ENCODE results near the gene MRM1. TPM values are rescaled to one million over a fixed set of nuclear protein-coding genes. Genes with fewer than 3 reads are reported as not detected.

The MRM1 gene
- total RNA-seq, 1 experiment from 2014 or later = 16.5 TPM

DNA sequence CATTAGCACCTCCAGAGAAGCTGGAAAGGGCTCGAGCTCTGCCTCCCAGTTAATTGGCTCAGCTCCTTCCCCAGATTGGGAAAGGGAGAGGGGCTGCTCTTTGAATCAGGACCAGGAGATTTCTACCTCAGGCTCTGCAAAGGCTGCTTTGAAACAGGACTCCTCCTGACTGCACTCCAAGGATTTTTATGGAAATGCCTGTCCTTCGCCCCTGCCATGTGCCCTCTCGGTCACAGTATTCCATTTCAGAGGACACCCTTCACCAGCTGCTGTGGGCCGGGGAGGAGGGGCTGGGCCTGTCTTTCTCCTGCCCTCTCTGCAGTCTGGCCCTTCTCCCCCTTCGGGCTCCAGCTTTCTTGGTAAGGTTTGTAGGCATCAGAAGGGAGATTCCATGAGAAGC is 13.6 kb downstream of the MRM1 start (continued):
- TF ChIP-seq, protein P1, sequence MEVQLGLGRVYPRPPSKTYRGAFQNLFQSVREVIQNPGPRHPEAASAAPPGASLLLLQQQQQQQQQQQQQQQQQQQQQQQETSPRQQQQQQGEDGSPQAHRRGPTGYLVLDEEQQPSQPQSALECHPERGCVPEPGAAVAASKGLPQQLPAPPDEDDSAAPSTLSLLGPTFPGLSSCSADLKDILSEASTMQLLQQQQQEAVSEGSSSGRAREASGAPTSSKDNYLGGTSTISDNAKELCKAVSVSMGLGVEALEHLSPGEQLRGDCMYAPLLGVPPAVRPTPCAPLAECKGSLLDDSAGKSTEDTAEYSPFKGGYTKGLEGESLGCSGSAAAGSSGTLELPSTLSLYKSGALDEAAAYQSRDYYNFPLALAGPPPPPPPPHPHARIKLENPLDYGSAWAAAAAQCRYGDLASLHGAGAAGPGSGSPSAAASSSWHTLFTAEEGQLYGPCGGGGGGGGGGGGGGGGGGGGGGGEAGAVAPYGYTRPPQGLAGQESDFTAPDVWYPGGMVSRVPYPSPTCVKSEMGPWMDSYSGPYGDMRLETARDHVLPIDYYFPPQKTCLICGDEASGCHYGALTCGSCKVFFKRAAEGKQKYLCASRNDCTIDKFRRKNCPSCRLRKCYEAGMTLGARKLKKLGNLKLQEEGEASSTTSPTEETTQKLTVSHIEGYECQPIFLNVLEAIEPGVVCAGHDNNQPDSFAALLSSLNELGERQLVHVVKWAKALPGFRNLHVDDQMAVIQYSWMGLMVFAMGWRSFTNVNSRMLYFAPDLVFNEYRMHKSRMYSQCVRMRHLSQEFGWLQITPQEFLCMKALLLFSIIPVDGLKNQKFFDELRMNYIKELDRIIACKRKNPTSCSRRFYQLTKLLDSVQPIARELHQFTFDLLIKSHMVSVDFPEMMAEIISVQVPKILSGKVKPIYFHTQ (CRISPR knock-in tag; IDR thresholded peaks at IDR 0.05) = no peak
- TF ChIP-seq, protein P2, sequence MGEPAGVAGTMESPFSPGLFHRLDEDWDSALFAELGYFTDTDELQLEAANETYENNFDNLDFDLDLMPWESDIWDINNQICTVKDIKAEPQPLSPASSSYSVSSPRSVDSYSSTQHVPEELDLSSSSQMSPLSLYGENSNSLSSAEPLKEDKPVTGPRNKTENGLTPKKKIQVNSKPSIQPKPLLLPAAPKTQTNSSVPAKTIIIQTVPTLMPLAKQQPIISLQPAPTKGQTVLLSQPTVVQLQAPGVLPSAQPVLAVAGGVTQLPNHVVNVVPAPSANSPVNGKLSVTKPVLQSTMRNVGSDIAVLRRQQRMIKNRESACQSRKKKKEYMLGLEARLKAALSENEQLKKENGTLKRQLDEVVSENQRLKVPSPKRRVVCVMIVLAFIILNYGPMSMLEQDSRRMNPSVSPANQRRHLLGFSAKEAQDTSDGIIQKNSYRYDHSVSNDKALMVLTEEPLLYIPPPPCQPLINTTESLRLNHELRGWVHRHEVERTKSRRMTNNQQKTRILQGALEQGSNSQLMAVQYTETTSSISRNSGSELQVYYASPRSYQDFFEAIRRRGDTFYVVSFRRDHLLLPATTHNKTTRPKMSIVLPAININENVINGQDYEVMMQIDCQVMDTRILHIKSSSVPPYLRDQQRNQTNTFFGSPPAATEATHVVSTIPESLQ (CRISPR knock-in tag; IDR thresholded peaks at IDR 0.05) = no peak

DNA sequence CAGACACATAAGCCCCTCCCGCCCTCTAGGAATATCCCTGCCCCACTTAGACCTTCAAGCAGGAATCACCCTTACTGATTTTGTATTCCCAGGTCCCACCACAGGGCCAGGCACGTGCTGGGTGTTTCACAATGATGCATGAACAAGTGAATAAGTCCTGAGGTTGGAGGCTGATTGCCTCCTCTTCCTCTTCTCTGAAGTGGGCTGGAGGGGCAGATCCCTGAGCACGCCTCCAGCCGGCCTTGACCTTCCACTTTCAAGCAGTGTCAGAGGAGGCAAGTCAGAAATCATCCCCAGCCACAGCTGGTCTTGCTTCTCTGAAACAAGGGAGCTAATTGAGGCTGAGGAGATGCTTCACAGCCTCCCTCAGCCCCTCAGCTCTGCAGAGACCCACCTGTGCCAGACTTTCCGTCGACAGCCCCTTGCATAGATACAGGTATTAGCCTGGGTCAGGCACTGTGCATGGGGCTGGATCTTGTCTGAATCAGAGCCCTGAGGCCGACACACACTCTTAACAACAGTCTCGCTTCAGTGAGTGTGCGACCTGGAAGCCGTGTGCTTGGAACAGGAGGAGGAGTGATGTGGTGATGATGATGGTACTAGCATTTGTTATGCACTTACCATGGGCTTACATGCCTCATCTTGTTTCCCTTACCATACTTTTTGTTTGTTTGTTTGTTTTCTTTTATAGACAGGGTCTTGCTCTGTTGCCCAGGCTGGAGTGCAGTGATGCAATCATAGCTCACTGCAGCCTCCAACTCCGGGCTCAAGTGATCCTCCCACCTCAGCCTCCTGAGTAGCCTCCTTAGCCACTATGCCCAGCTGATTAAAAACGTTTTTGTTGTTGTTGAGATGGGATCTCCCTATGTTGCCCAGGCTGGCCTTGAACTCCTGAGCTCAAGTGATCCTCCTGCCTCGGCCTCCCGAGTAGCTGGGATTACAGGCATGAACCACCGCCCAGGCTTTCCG is 15.0 kb downstream of the MRM1 start:
- no peaks in the 10 kb centered on the region; the same call in 1 of the 2 replicates for H3K27me3 Mint-ChIP-seq (ENCODE audit: low read depth)
- POLR2A ChIA-PET = no interaction called here
- ATAC-seq (no peak), DNase-seq (ENCODE audit: low spot score) (no peak)
- H3K27ac Mint-ChIP-seq = no peak overlapping the region; the same call in 1 of the 2 replicates
- peaks cover 38% of the 10 kb centered on the region for H3K4me1 Mint-ChIP-seq
- no peak for TF ChIP-seq SP1 (CRISPR knock-in tag; conservative IDR thresholded peaks at IDR 0.05)
- peak; percentile 85 for TF ChIP-seq ZNF121 (CRISPR knock-in tag; IDR thresholded peaks at IDR 0.05)
- H3K4me3 Mint-ChIP-seq = no peak overlapping the region
- peaks cover 5% of the 10 kb centered on the region; the same call in 1 of the 2 replicates for H3K36me3 Mint-ChIP-seq
- CTCF ChIA-PET = interaction anchor here (1.3 to 8.1 kb wide), 5 partner anchors 8 to 139 kb away, joined by 3 to 87 read pairs (median 6); partner anchors contain the start of gene MRM1
- H3K9me3 Mint-ChIP-seq = peaks cover 4% of the 10 kb centered on the region; the same call in 1 of the 2 replicates

DNA sequence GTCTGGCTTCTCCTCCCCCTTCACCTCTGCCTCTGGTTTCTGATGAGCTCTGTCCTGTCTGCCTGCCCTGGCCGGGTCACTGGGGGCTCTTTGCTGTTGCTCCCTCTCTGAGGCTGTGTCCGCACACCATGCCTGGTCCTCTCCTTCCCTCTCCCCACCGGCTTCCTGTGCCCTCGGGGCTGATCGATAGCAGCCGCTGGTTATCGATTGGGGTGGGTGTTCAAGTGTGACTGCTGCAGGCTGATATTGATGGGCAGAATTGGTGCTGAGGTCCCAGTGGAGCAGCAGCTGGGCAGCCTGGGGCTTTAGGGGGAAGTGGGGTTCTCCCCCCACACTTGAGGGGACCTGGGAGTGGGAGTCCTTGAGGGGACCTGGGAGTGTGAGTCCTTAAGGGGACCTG is 16.4 kb downstream of the MRM1 start:
- H3K36me3 Mint-ChIP-seq = no peaks in the 10 kb centered on the region
- peaks cover 31% of the 10 kb centered on the region for H3K4me1 Mint-ChIP-seq
- H3K27me3 Mint-ChIP-seq (ENCODE audit: low read depth) = no peaks in the 10 kb centered on the region; the same call in 1 of the 2 replicates
- no peak overlapping the region for H3K27ac Mint-ChIP-seq
- POLR2A ChIA-PET = interaction anchor here (0.7 kb wide), 1 partner anchor 17 kb away, joined by 3 read pairs; no protein-coding TSS in a partner anchor
- H3K9me3 Mint-ChIP-seq = no peaks in the 10 kb centered on the region
- TF ChIP-seq RELA (CRISPR knock-in tag; IDR thresholded peaks at IDR 0.05; ENCODE audit: borderline replicate concordance) (no peak), FOXP1 (CRISPR knock-in tag; IDR thresholded peaks at IDR 0.05; ENCODE audit: borderline replicate concordance) (no peak), ZNF219 (CRISPR knock-in tag; IDR thresholded peaks at IDR 0.05; ENCODE audit: borderline replicate concordance) (no peak), PRRX2 (CRISPR knock-in tag; IDR thresholded peaks at IDR 0.05) (no peak)
- TF ChIP-seq, protein P3, sequence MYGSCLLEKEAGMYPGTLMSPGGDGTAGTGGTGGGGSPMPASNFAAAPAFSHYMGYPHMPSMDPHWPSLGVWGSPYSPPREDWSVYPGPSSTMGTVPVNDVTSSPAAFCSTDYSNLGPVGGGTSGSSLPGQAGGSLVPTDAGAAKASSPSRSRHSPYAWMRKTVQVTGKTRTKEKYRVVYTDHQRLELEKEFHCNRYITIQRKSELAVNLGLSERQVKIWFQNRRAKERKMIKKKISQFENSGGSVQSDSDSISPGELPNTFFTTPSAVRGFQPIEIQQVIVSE (CRISPR knock-in tag; IDR thresholded peaks at IDR 0.05; ENCODE audit: borderline replicate concordance) = no peak
- TF ChIP-seq, protein P4, sequence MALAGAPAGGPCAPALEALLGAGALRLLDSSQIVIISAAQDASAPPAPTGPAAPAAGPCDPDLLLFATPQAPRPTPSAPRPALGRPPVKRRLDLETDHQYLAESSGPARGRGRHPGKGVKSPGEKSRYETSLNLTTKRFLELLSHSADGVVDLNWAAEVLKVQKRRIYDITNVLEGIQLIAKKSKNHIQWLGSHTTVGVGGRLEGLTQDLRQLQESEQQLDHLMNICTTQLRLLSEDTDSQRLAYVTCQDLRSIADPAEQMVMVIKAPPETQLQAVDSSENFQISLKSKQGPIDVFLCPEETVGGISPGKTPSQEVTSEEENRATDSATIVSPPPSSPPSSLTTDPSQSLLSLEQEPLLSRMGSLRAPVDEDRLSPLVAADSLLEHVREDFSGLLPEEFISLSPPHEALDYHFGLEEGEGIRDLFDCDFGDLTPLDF (CRISPR knock-in tag; IDR thresholded peaks at IDR 0.05) = no peak
- CTCF ChIA-PET = interaction anchor here (0.8 to 8.1 kb wide), 6 partner anchors 8 to 25 kb away, joined by 3 to 87 read pairs (median 6); partner anchors contain the start of gene MRM1
- DNase-seq (ENCODE audit: low spot score) = no peak
- ATAC-seq = no peak
- H3K4me3 Mint-ChIP-seq = no peak overlapping the region

DNA sequence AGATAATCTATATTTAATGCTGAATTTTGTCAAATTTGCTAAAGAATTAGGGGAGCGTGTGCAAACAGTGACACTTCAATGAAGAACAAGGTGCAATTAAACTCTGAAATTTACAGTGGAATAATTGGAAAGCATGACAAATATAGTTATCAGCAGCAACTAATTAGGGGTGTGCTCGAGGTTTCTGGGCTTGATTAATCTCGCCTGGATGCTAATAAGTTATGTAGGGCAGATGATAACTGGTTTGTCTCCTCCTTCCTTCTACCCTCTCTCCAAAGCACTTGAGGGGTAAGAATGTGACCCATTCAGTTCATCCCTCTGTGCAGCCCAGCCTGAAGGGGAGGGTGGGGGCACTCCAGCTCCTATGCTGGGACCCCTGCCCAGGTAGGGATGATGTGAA is 21.9 kb downstream of the MRM1 start:
- ATAC-seq (no peak), DNase-seq (ENCODE audit: low spot score) (no peak)
- no peak overlapping the region for H3K27ac Mint-ChIP-seq
- no peaks in the 10 kb centered on the region for H3K36me3 Mint-ChIP-seq
- CTCF ChIA-PET = interaction anchor here (0.6 kb wide), 1 partner anchor 20 kb away, joined by 3 read pairs; no protein-coding TSS in a partner anchor
- peaks cover 12% of the 10 kb centered on the region for H3K4me1 Mint-ChIP-seq
- H3K4me3 Mint-ChIP-seq = no peak overlapping the region
- H3K27me3 Mint-ChIP-seq (ENCODE audit: low read depth) = no peaks in the 10 kb centered on the region; the same call in none of the 2 replicates
- no peaks in the 10 kb centered on the region for H3K9me3 Mint-ChIP-seq
- POLR2A ChIA-PET = no interaction called here
- TF ChIP-seq ZNF423 (CRISPR knock-in tag; IDR thresholded peaks at IDR 0.05) (no peak), SMAD3 (CRISPR knock-in tag; IDR thresholded peaks at IDR 0.05; ENCODE audit: borderline replicate concordance) (no peak), ETV6 (CRISPR knock-in tag; IDR thresholded peaks at IDR 0.05) (no peak), SP1 (CRISPR knock-in tag; conservative IDR thresholded peaks at IDR 0.05) (no peak), SOX15 (CRISPR knock-in tag; IDR thresholded peaks at IDR 0.05) (no peak), TCF7 (CRISPR knock-in tag; IDR thresholded peaks at IDR 0.05; ENCODE audit: low read depth) (no peak), ZNF232 (CRISPR knock-in tag; IDR thresholded peaks at IDR 0.05) (no peak)
- TF ChIP-seq, protein P5, sequence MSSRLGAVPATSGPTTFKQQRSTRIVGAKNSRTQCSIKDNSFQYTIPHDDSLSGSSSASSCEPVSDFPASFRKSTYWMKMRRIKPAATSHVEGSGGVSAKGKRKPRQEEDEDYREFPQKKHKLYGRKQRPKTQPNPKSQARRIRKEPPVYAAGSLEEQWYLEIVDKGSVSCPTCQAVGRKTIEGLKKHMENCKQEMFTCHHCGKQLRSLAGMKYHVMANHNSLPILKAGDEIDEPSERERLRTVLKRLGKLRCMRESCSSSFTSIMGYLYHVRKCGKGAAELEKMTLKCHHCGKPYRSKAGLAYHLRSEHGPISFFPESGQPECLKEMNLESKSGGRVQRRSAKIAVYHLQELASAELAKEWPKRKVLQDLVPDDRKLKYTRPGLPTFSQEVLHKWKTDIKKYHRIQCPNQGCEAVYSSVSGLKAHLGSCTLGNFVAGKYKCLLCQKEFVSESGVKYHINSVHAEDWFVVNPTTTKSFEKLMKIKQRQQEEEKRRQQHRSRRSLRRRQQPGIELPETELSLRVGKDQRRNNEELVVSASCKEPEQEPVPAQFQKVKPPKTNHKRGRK (CRISPR knock-in tag; IDR thresholded peaks at IDR 0.05; ENCODE audit: borderline replicate concordance) = no peak
- TF ChIP-seq, protein P6, sequence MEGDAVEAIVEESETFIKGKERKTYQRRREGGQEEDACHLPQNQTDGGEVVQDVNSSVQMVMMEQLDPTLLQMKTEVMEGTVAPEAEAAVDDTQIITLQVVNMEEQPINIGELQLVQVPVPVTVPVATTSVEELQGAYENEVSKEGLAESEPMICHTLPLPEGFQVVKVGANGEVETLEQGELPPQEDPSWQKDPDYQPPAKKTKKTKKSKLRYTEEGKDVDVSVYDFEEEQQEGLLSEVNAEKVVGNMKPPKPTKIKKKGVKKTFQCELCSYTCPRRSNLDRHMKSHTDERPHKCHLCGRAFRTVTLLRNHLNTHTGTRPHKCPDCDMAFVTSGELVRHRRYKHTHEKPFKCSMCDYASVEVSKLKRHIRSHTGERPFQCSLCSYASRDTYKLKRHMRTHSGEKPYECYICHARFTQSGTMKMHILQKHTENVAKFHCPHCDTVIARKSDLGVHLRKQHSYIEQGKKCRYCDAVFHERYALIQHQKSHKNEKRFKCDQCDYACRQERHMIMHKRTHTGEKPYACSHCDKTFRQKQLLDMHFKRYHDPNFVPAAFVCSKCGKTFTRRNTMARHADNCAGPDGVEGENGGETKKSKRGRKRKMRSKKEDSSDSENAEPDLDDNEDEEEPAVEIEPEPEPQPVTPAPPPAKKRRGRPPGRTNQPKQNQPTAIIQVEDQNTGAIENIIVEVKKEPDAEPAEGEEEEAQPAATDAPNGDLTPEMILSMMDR (IDR thresholded peaks at IDR 0.05) = no peak

Measured in WTC11 (cell line).